H1 (cell line): Measurements from ENCODE around the gene RAMP3. TPM values are rescaled to one million over a fixed set of nuclear protein-coding genes. Genes with fewer than 3 reads are reported as not detected.

Experiments used
- ATF2 ChIP-seq: IDR thresholded peaks from 2 replicates; pipeline ENCODE4 v1.6.1; 2012; ENCODE audit warnings: low read length, inconsistent platforms
- CBX8 ChIP-seq: fragments of 300-800, 300-1000 bp; sonication (generic); IDR thresholded peaks from 2 replicates; pipeline ENCODE4 v1.7.1; 2016; ENCODE audit warnings: low read depth, low read length, borderline replicate concordance
- GABPA ChIP-seq: IDR thresholded peaks from 2 replicates; pipeline ENCODE4 v1.6.1; 2011; ENCODE audit warnings: mild to moderate bottlenecking, low read length, moderate library complexity, borderline replicate concordance; ENCODE audit not compliant: insufficient read depth
- GTF2F1 ChIP-seq: IDR thresholded peaks from 2 replicates; pipeline ENCODE4 v1.6.1; 2012; ENCODE audit warnings: low read depth, low read length, improper control_type of control experiment, borderline replicate concordance
- PHF8 ChIP-seq: fragments of 200-600 bp; sonication (generic); conservative IDR thresholded peaks from 2 replicates; pipeline ENCODE4 v1.7.1; 2012; ENCODE audit warnings: low read depth, mild to moderate bottlenecking, inconsistent platforms, low read length, moderate library complexity
- RNF2 ChIP-seq: fragments of 200-900, 300-1000 bp; sonication (generic); IDR thresholded peaks from 2 replicates; pipeline ENCODE4 v1.7.1; 2016; ENCODE audit warnings: borderline replicate concordance, low read depth, mild to moderate bottlenecking, antibody characterized with exemption, low read length; ENCODE audit not compliant: poor library complexity, severe bottlenecking; ENCODE audit errors: missing control alignments
- SIRT6 ChIP-seq: IDR thresholded peaks from one replicate; pipeline ENCODE4 v1.7.1; 2012; ENCODE audit warnings: low read length, inconsistent platforms
- USF2 ChIP-seq: IDR thresholded peaks from 2 replicates; pipeline ENCODE4 v1.6.1; 2011; ENCODE audit warnings: low read length, improper control_type of control experiment
- polyA plus RNA-seq, 7 experiments: library from polyadenylated mRNA; depleted of rRNA in 3 of 7; stranded (reverse) in 5 of 7; unstranded in 2 of 7; fragments of >200 nt in 5 of 7; fragments of 200-250 nt in 2 of 7; gene quantifications; 1 replicate in 5 of 7; 2 replicates in 1 of 7; 4 replicates in 1 of 7; pipeline versions ENCODE4 v1.2.1 to v1.2.3, GENCODE V29; 2011 to 2013; ENCODE audit warnings: missing spikeins in 2 of 7, mixed read lengths in 2 of 7
- total RNA-seq: library from RNA; stranded (reverse); fragmentation: NEBNext Ultra II Directional; extraction: Animal tissue kit (Norgen Biotek cat#: 25700); gene quantifications from 2 replicates; pipeline ENCODE4 v1.2.1, GENCODE V29; 2021

Gene RAMP3
- total and polyA plus RNA-seq, 2 of the 8 experiments (the other 6 are each of a cell fraction or from before 2014, with no cell fraction given), result 0.88 to 0.98 TPM

- TF ChIP-seq ATF2 (no peak), SIRT6 (no peak), PHF8 (no peak), RNF2 (no peak), USF2 (no peak), CBX8 (no peak), GABPA (no peak), GTF2F1 (no peak)
These were observed 4.3 kb downstream of the RAMP3 start (continued) for GRCh38 chr7:45161842-45162241.
